IPS-15b (cell line): ENCODE measurements around the gene TNFSF8.

Experiments used
- H3K27me3 ChIP-seq: one replicate; pipeline ENCODE4 v1.6.1; 2013; ENCODE audit warnings: low read length; ENCODE audit not compliant: control insufficient read depth, insufficient read depth
- H3K36me3 ChIP-seq: one replicate; pipeline ENCODE4 v1.6.1; 2013; ENCODE audit warnings: low read length; ENCODE audit not compliant: control insufficient read depth, insufficient read depth
- H3K4me1 ChIP-seq: one replicate; pipeline ENCODE4 v1.6.1; 2013; ENCODE audit warnings: mild to moderate bottlenecking, low read length; ENCODE audit not compliant: control insufficient read depth, insufficient read depth
- H3K4me3 ChIP-seq: one replicate; pipeline ENCODE4 v1.5.1; 2013; ENCODE audit warnings: low read depth, low read length
- H3K9ac ChIP-seq: one replicate; pipeline ENCODE4 v1.6.1; 2013; ENCODE audit warnings: low read depth, mild to moderate bottlenecking, low read length
- H3K9me3 ChIP-seq: one replicate; pipeline ENCODE4 v1.6.1; 2013; ENCODE audit warnings: mild to moderate bottlenecking, low read length; ENCODE audit not compliant: control insufficient read depth, insufficient read depth

The TNFSF8 gene

GRCh38 chr9:114860187-114860586 is 70.2 kb downstream of the TNFSF8 start:
- no peaks in the 10 kb centered on the region for H3K4me1 ChIP-seq

GRCh38 chr9:114856942-114857315 is 73.5 kb downstream of the TNFSF8 start:
- Histone ChIP-seq H3K4me3 (no peak overlapping the region), H3K9ac (no peak overlapping the region), H3K4me1 (no peaks in the 10 kb centered on the region), H3K27me3 (no peaks in the 10 kb centered on the region), H3K36me3 (no peaks in the 10 kb centered on the region), H3K9me3 (no peaks in the 10 kb centered on the region)

More at GRCh38 chr9:114860187-114860586, 70.2 kb downstream of the TNFSF8 start:
- Histone ChIP-seq H3K4me3 (no peak overlapping the region), H3K36me3 (no peaks in the 10 kb centered on the region), H3K9me3 (no peaks in the 10 kb centered on the region), H3K9ac (no peak overlapping the region), H3K27me3 (no peaks in the 10 kb centered on the region)

- Histone ChIP-seq H3K27me3 (no peaks in the 10 kb centered on the region), H3K4me3 (no peak overlapping the region), H3K9ac (no peak overlapping the region), H3K9me3 (no peaks in the 10 kb centered on the region), H3K36me3 (no peaks in the 10 kb centered on the region), H3K4me1 (no peaks in the 10 kb centered on the region)
Observed at GRCh38 chr9:114856215-114856941, 74.0 kb downstream of the TNFSF8 start.

- no peaks in the 10 kb centered on the region for H3K27me3 ChIP-seq
- no peaks in the 10 kb centered on the region for H3K4me1 ChIP-seq
- H3K9ac ChIP-seq = no peak overlapping the region
- H3K4me3 ChIP-seq = no peak overlapping the region
- H3K9me3 ChIP-seq = no peaks in the 10 kb centered on the region
- H3K36me3 ChIP-seq = no peaks in the 10 kb centered on the region
Observed at GRCh38 chr9:114855488-114855887, 74.9 kb downstream of the TNFSF8 start.

GRCh38 chr9:114854736-114855355 is 75.5 kb downstream of the TNFSF8 start:
- Histone ChIP-seq H3K27me3 (no peaks in the 10 kb centered on the region), H3K9me3 (no peaks in the 10 kb centered on the region), H3K36me3 (no peaks in the 10 kb centered on the region), H3K9ac (no peak overlapping the region), H3K4me1 (no peaks in the 10 kb centered on the region), H3K4me3 (no peak overlapping the region)

- Histone ChIP-seq H3K36me3 (no peaks in the 10 kb centered on the region), H3K9ac (no peak overlapping the region), H3K9me3 (no peaks in the 10 kb centered on the region), H3K4me3 (no peak overlapping the region), H3K27me3 (no peaks in the 10 kb centered on the region), H3K4me1 (no peaks in the 10 kb centered on the region)
Observed at GRCh38 chr9:114853071-114853855, 77.1 kb downstream of the TNFSF8 start.

GRCh38 chr9:114852050-114852594 is 78.3 kb downstream of the TNFSF8 start:
- Histone ChIP-seq H3K27me3 (no peaks in the 10 kb centered on the region), H3K9ac (no peak overlapping the region), H3K36me3 (no peaks in the 10 kb centered on the region), H3K4me1 (no peaks in the 10 kb centered on the region), H3K4me3 (no peak overlapping the region), H3K9me3 (no peaks in the 10 kb centered on the region)

GRCh38 chr9:114851306-114851705 is 79.1 kb downstream of the TNFSF8 start:
- no peaks in the 10 kb centered on the region for H3K27me3 ChIP-seq
- H3K36me3 ChIP-seq = no peaks in the 10 kb centered on the region
- no peak overlapping the region for H3K4me3 ChIP-seq
- H3K4me1 ChIP-seq = no peaks in the 10 kb centered on the region
- no peaks in the 10 kb centered on the region for H3K9me3 ChIP-seq
- H3K9ac ChIP-seq = no peak overlapping the region
